IMR-90 (cell line): ENCODE measurements around the gene RASSF4. TPM values are rescaled to one million over a fixed set of nuclear protein-coding genes. Genes with fewer than 3 reads are reported as not detected.

Source experiments
- ATAC-seq: fragments of 200-7000 bp; cut with Tn5 transposase; 2 replicates; pipeline ENCODE4 v1.9.1; 2020; ENCODE audit warnings: low read depth, mild to moderate bottlenecking, moderate library complexity
- BruUV-seq: library from RNA; stranded (reverse); fragments of 400-500 nt; replicated peaks from 2 replicates; lab custom pipeline; 2021; lab: Mats Ljungman, UMichigan
- CTCF ChIA-PET: fragments of 300-600 bp; formaldehyde crosslinking; extraction: SDS; loops from one replicate; lab custom pipeline; 2021; ENCODE audit warnings: antibody characterized with exemption; lab: Yijun Ruan, JAX
- POLR2A ChIA-PET: fragments of 300-600 bp; sonication (Branson Sonifier 250); formaldehyde crosslinking; loops from one replicate; lab custom pipeline; 2022; ENCODE audit warnings: antibody characterized with exemption; ENCODE audit not compliant: unreplicated experiment; lab: Charles Lee
- DNase-seq: peaks from one replicate; pipeline ENCODE4 v3.0.0; 2013
- H2AFZ ChIP-seq: replicated peaks from 2 replicates; pipeline ENCODE3; 2013; ENCODE audit warnings: low read length, mild to moderate bottlenecking; ENCODE audit not compliant: poor library complexity
- H2AK5ac ChIP-seq: 2 replicates; pipeline ENCODE4 v1.6.1; 2013; ENCODE audit warnings: low read depth, low read length, inconsistent platforms
- H2AK9ac ChIP-seq: replicated peaks from 2 replicates; pipeline ENCODE3; 2013; ENCODE audit warnings: mild to moderate bottlenecking, low read depth, low read length, moderate library complexity; ENCODE audit not compliant: poor library complexity
- H2BK120ac ChIP-seq: 2 replicates; pipeline ENCODE4 v1.6.1; 2013; ENCODE audit warnings: low read depth, low read length, inconsistent platforms
- H2BK15ac ChIP-seq: 3 replicates; pipeline ENCODE4 v1.6.1; 2013; ENCODE audit warnings: low read depth, low read length, inconsistent platforms
- H2BK20ac ChIP-seq: 2 replicates; pipeline ENCODE4 v1.6.1; 2013; ENCODE audit warnings: low read depth, mild to moderate bottlenecking, inconsistent platforms, low read length, moderate library complexity
- H2BK5ac ChIP-seq: 2 replicates; pipeline ENCODE4 v1.6.1; 2013; ENCODE audit warnings: mild to moderate bottlenecking, low read depth, low read length, inconsistent platforms; ENCODE audit not compliant: poor library complexity, severe bottlenecking
- H3K14ac ChIP-seq: replicated peaks from 2 replicates; pipeline ENCODE4 v1.6.1; 2013; ENCODE audit warnings: low read depth, low read length, inconsistent platforms
- H3K18ac ChIP-seq: 2 replicates; pipeline ENCODE4 v1.6.1; 2013; ENCODE audit warnings: low read depth, low read length, control low read depth
- H3K23ac ChIP-seq: 2 replicates; pipeline ENCODE4 v1.6.1; 2013; ENCODE audit warnings: low read depth, low read length, inconsistent platforms
- H3K27ac ChIP-seq: 2 replicates; pipeline ENCODE4 v1.5.1; 2013; ENCODE audit warnings: mild to moderate bottlenecking, control low read depth, low read length; ENCODE audit not compliant: insufficient read depth
- H3K27me3 ChIP-seq: 2 replicates; pipeline ENCODE4 v1.6.1; 2013; ENCODE audit warnings: low read length; ENCODE audit not compliant: control insufficient read depth, insufficient read depth
- H3K36me3 ChIP-seq: 2 replicates; pipeline ENCODE4 v1.6.1; 2013; ENCODE audit warnings: low read length, mixed read lengths; ENCODE audit not compliant: control insufficient read depth, insufficient read depth
- H3K4ac ChIP-seq: 2 replicates; pipeline ENCODE4 v1.6.1; 2013; ENCODE audit warnings: low read depth, low read length, inconsistent platforms
- H3K4me1 ChIP-seq: 2 replicates; pipeline ENCODE4 v1.6.1; 2013; ENCODE audit warnings: low read length, mixed read lengths; ENCODE audit not compliant: control insufficient read depth, insufficient read depth
- H3K4me2 ChIP-seq: 2 replicates; pipeline ENCODE4 v1.6.1; 2013; ENCODE audit warnings: low read depth, mild to moderate bottlenecking, control low read depth, low read length, moderate library complexity
- H3K4me3 ChIP-seq: 2 replicates; pipeline ENCODE4 v1.5.1; 2013; ENCODE audit warnings: low read depth, mild to moderate bottlenecking, control low read depth, low read length, moderate library complexity; ENCODE audit not compliant: insufficient read depth
- H3K56ac ChIP-seq: 2 replicates; pipeline ENCODE4 v1.6.1; 2013; ENCODE audit warnings: low read length, inconsistent platforms; ENCODE audit not compliant: insufficient read depth; ENCODE audit errors: extremely low read depth
- H3K79me1 ChIP-seq, 2 experiments: 2 replicates each; pipeline ENCODE4 v1.6.1; 2013; ENCODE audit warnings: low read length in 2 of 2, inconsistent platforms in 1 of 2, low read depth in 1 of 2
- H3K9ac ChIP-seq: 2 replicates; pipeline ENCODE4 v1.6.1; 2013; ENCODE audit warnings: low read depth, low read length, control low read depth
- H3K9me1 ChIP-seq: 2 replicates; pipeline ENCODE4 v1.6.1; 2013; ENCODE audit warnings: low read length, inconsistent platforms; ENCODE audit not compliant: insufficient read depth
- H3K9me3 ChIP-seq: 2 replicates; pipeline ENCODE4 v1.6.1; 2013; ENCODE audit warnings: low read length; ENCODE audit not compliant: control insufficient read depth, insufficient read depth
- H4K20me1 ChIP-seq: 2 replicates; pipeline ENCODE4 v1.6.1; 2013; ENCODE audit warnings: low read length, inconsistent platforms; ENCODE audit not compliant: insufficient read depth
- H4K5ac ChIP-seq: 2 replicates; pipeline ENCODE4 v1.6.1; 2013; ENCODE audit warnings: mild to moderate bottlenecking, low read depth, low read length, control low read depth
- H4K8ac ChIP-seq, 2 experiments: 2 replicates each; pipeline ENCODE4 v1.6.1; 2013; ENCODE audit warnings: low read depth in 2 of 2, low read length in 2 of 2, control low read depth in 1 of 2, inconsistent platforms in 1 of 2
- H4K91ac ChIP-seq: 2 replicates; pipeline ENCODE4 v1.6.1; 2013; ENCODE audit warnings: low read depth, low read length, inconsistent platforms; ENCODE audit not compliant: insufficient read depth
- CEBPB ChIP-seq: IDR thresholded peaks from 2 replicates; pipeline ENCODE4 v1.6.1; 2012; ENCODE audit warnings: low read depth, low read length, improper control_type of control experiment
- CHD1 ChIP-seq: IDR thresholded peaks from 2 replicates; pipeline ENCODE4 v1.6.1; 2012; ENCODE audit warnings: low read depth, low read length, improper control_type of control experiment
- FOS ChIP-seq: fragments of 150-350 bp; IDR thresholded peaks from 2 replicates; pipeline ENCODE4 v1.6.1; 2016; ENCODE audit warnings: low read depth, low read length
- MAFK ChIP-seq: IDR thresholded peaks from 2 replicates; pipeline ENCODE4 v1.6.1; 2012; ENCODE audit warnings: low read depth, low read length, improper control_type of control experiment
- MAZ ChIP-seq: IDR thresholded peaks from 2 replicates; pipeline ENCODE4 v1.6.1; 2012; ENCODE audit warnings: low read depth, mild to moderate bottlenecking, low read length, improper control_type of control experiment, moderate library complexity, borderline replicate concordance
- MXI1 ChIP-seq: IDR thresholded peaks from 2 replicates; pipeline ENCODE4 v1.6.1; 2012; ENCODE audit warnings: low read depth, mild to moderate bottlenecking, low read length, moderate library complexity, borderline replicate concordance
- NFE2L2 ChIP-seq: fragments of 150-350 bp; IDR thresholded peaks from 2 replicates; pipeline ENCODE4 v1.6.1; 2016; ENCODE audit warnings: low read depth, mild to moderate bottlenecking, low read length
- POLR2A ChIP-seq: IDR thresholded peaks from 2 replicates; pipeline ENCODE4 v1.6.1; 2012; ENCODE audit warnings: mild to moderate bottlenecking, low read depth, low read length
- RAD21 ChIP-seq: IDR thresholded peaks from 2 replicates; pipeline ENCODE4 v1.6.1; 2012; ENCODE audit warnings: low read length, improper control_type of control experiment
- RCOR1 ChIP-seq: IDR thresholded peaks from 2 replicates; pipeline ENCODE4 v1.6.1; 2012; ENCODE audit warnings: mild to moderate bottlenecking, low read length, improper control_type of control experiment; ENCODE audit not compliant: insufficient replicate concordance
- RFX5 ChIP-seq: IDR thresholded peaks from 2 replicates; pipeline ENCODE4 v1.8.0; 2012; ENCODE audit warnings: low read depth, mild to moderate bottlenecking, low read length, moderate library complexity
- SMC3 ChIP-seq: fragments of 150-350 bp; IDR thresholded peaks from 2 replicates; pipeline ENCODE4 v1.6.1; 2016; ENCODE audit warnings: low read depth, mild to moderate bottlenecking, antibody characterized with exemption, low read length, moderate library complexity
- WGBS, 2 experiments: methylation state at CpG; one replicate each; pipeline versions ENCODE4 v1.1.5 to v1.1.7; 2013; ENCODE audit warnings: missing lambda C conversion rate in 2 of 2; ENCODE audit not compliant: insufficient read length in 1 of 2; ENCODE audit errors: extremely low coverage in 2 of 2; 5-methylcytosine and 5-hydroxymethylcytosine counted together
- dilution Hi-C: fragments of 300-500 bp; cut with HindIII; formaldehyde crosslinking; loops from one replicate; pipeline ENCODE4 v1.14.3; 2018; ENCODE audit warnings: low sequenced_read_pairs; ENCODE audit not compliant: unreplicated experiment
- in situ Hi-C: fragments of 300-500 bp; cut with MboI; formaldehyde crosslinking; loops from 3 replicates; pipeline ENCODE4 v1.14.3; 2019; ENCODE audit warnings: low sequenced_read_pairs, inconsistent platforms, mixed read lengths
- intact Hi-C: fragments of 100-400 bp; cut with micrococcal nuclease; formaldehyde crosslinking; loops from 2 replicates; pipeline ENCODE4 v1.10.0; 2022
- polyA plus RNA-seq, 3 experiments: library from polyadenylated mRNA; depleted of rRNA; stranded (reverse); fragments of >200 nt; gene quantifications; 2 replicates each; pipeline ENCODE4 v1.2.3, GENCODE V29; 2012; ENCODE audit warnings: low replicate concordance in 1 of 3
- total RNA-seq: library from RNA; depleted of rRNA; stranded (reverse); fragments of >200 nt; gene quantifications from 2 replicates; pipeline ENCODE4 v1.2.3, GENCODE V29; 2012
- TF ChIP-seq, protein P1 (sequence below): fragments of 150-350 bp; IDR thresholded peaks from 2 replicates; pipeline ENCODE4 v1.6.1; 2017; ENCODE audit warnings: mild to moderate bottlenecking, antibody characterized with exemption, low read length, low read depth
- TF ChIP-seq, protein P2 (sequence below): conservative IDR thresholded peaks from 2 replicates; pipeline ENCODE4 v1.5.1; 2012; ENCODE audit warnings: mild to moderate bottlenecking, low read depth, low read length, improper control_type of control experiment
- TF ChIP-seq, protein P3 (sequence below): fragments of 150-350 bp; IDR thresholded peaks from 2 replicates; pipeline ENCODE4 v1.6.1; 2016; ENCODE audit warnings: low read depth, mild to moderate bottlenecking, low read length, moderate library complexity, borderline replicate concordance

RASSF4 gene
- total and polyA plus RNA-seq, 2 of the 4 experiments (the other 2 are of a cell fraction), result 5.9 to 8.6 TPM

DNA sequence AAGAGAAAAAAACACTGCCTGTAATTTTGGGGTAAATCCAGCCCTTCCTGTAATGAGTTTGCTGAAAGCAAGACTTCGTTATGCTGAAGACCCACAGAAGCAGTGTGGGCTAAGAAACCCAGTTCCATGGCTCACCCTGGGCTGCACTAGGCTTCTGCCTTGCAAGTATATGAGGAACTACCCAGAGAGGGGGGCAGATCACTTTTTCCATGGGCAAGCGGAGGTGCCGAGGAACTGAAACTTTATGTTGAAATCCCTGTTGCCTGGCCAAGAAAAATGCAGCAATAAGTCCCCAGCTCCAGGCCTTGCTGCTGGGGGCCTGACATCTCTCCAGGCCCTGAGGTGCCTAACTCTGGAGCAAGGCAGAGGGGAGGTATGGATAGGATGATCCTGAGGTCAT lies 8.5 kb downstream of the RASSF4 start:
- Histone ChIP-seq H3K9me3 (no peaks in the 10 kb centered on the region), H3K56ac (no peak overlapping the region), H2AK9ac (no peak overlapping the region), H3K36me3 (peaks cover 10% of the 10 kb centered on the region; the same call in 1 of the 2 replicates), H2BK15ac (no peak overlapping the region), H3K27ac (peak overlapping the region; percentile 27; the same call in 1 of the 2 replicates), H3K79me1 (peaks cover 0 to 12% of the 10 kb centered on the region in 2 experiments; a peak in 1 of 4 replicates), H3K23ac (peak overlapping the region; percentile 50; the same call in 1 of the 2 replicates), H3K9ac (no peak overlapping the region), H2AK5ac (peak overlapping the region; percentile 49; the same call in 1 of the 2 replicates), H3K18ac (peak overlapping the region; percentile 43; the same call in 1 of the 2 replicates), H2AFZ (peak overlapping the region; percentile 52), H4K5ac (peak overlapping the region; percentile 46; the same call in 1 of the 2 replicates), H2BK20ac (no peak overlapping the region), H4K20me1 (no peaks in the 10 kb centered on the region), H3K4me3 (no peak overlapping the region), H3K9me1 (peaks cover 11% of the 10 kb centered on the region), H3K14ac (peak overlapping the region; percentile 78), H3K4me1 (peaks cover 32% of the 10 kb centered on the region), H2BK120ac (peak overlapping the region; percentile 69), H4K8ac (0 out of 4 replicates have a peak overlapping the region, but pooled peaks of 1 of the 2 experiments have one; percentile 58), H3K4me2 (no peak overlapping the region; the same call in 1 of the 2 replicates), H3K4ac (0 out of 2 replicates have a peak overlapping the region, but pooled peaks have one; percentile 58), H2BK5ac (no peak overlapping the region), H4K91ac (peak overlapping the region; percentile 34), H3K27me3 (no peaks in the 10 kb centered on the region)
- in situ Hi-C loops (no loop called here), intact Hi-C loops (no loop called here), dilution Hi-C loops (no loop called here)
- TF ChIP-seq MAZ (no peak), RFX5 (no peak), POLR2A (no peak), FOS (no peak), MAFK (no peak), NFE2L2 (no peak), CEBPB (no peak), MXI1 (no peak), RAD21 (no peak), CHD1 (no peak), RCOR1 (no peak), SMC3 (no peak)
- TF ChIP-seq, protein P1, sequence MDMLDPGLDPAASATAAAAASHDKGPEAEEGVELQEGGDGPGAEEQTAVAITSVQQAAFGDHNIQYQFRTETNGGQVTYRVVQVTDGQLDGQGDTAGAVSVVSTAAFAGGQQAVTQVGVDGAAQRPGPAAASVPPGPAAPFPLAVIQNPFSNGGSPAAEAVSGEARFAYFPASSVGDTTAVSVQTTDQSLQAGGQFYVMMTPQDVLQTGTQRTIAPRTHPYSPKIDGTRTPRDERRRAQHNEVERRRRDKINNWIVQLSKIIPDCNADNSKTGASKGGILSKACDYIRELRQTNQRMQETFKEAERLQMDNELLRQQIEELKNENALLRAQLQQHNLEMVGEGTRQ, result no peak
- TF ChIP-seq, protein P2, sequence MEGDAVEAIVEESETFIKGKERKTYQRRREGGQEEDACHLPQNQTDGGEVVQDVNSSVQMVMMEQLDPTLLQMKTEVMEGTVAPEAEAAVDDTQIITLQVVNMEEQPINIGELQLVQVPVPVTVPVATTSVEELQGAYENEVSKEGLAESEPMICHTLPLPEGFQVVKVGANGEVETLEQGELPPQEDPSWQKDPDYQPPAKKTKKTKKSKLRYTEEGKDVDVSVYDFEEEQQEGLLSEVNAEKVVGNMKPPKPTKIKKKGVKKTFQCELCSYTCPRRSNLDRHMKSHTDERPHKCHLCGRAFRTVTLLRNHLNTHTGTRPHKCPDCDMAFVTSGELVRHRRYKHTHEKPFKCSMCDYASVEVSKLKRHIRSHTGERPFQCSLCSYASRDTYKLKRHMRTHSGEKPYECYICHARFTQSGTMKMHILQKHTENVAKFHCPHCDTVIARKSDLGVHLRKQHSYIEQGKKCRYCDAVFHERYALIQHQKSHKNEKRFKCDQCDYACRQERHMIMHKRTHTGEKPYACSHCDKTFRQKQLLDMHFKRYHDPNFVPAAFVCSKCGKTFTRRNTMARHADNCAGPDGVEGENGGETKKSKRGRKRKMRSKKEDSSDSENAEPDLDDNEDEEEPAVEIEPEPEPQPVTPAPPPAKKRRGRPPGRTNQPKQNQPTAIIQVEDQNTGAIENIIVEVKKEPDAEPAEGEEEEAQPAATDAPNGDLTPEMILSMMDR, result no peak
- TF ChIP-seq, protein P3, sequence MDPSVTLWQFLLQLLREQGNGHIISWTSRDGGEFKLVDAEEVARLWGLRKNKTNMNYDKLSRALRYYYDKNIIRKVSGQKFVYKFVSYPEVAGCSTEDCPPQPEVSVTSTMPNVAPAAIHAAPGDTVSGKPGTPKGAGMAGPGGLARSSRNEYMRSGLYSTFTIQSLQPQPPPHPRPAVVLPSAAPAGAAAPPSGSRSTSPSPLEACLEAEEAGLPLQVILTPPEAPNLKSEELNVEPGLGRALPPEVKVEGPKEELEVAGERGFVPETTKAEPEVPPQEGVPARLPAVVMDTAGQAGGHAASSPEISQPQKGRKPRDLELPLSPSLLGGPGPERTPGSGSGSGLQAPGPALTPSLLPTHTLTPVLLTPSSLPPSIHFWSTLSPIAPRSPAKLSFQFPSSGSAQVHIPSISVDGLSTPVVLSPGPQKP, result no peak
- CTCF ChIA-PET, result no interaction called here
- POLR2A ChIA-PET, result no interaction called here
- ATAC-seq (peak; percentile 48), DNase-seq (no peak)
- no CpG with 5 or more reads among the region's 3 CpGs for WGBS, 2 experiments
- BruUV-seq, result no TSS peak
